Ishikawa (cell line): ENCODE results near the gene PSMC6.

Source experiments
- CEBPB ChIP-seq: IDR thresholded peaks from 2 replicates; pipeline ENCODE4 v1.6.1; 2012
- CREB1 ChIP-seq: IDR thresholded peaks from 2 replicates; pipeline ENCODE4 v1.6.1; 2012; ENCODE audit warnings: low read depth
- EGR1 ChIP-seq: IDR thresholded peaks from 2 replicates; pipeline ENCODE4 v1.6.1; 2012
- EP300 ChIP-seq: IDR thresholded peaks from 2 replicates; pipeline ENCODE4 v1.6.1; 2012; ENCODE audit warnings: borderline replicate concordance
- FOXM1 ChIP-seq: IDR thresholded peaks from 2 replicates; pipeline ENCODE4 v1.6.1; 2012; ENCODE audit warnings: low read depth, borderline replicate concordance
- MAX ChIP-seq: IDR thresholded peaks from 2 replicates; pipeline ENCODE4 v1.6.1; 2012
- NFIC ChIP-seq: IDR thresholded peaks from 2 replicates; pipeline ENCODE4 v1.6.1; 2012
- RAD21 ChIP-seq: IDR thresholded peaks from 2 replicates; pipeline ENCODE4 v1.6.1; 2012; ENCODE audit warnings: low read depth
- REST ChIP-seq: IDR thresholded peaks from 2 replicates; pipeline ENCODE4 v1.6.1; 2012; ENCODE audit warnings: low read depth, mild to moderate bottlenecking
- TAF1 ChIP-seq: IDR thresholded peaks from 2 replicates; pipeline ENCODE4 v1.6.1; 2012; ENCODE audit warnings: low read depth, mild to moderate bottlenecking
- TCF12 ChIP-seq: IDR thresholded peaks from 2 replicates; pipeline ENCODE4 v1.6.1; 2012; ENCODE audit warnings: low read depth
- TEAD4 ChIP-seq: IDR thresholded peaks from 2 replicates; pipeline ENCODE4 v1.6.1; 2012
- USF1 ChIP-seq: IDR thresholded peaks from 2 replicates; pipeline ENCODE4 v1.6.1; 2012
- YY1 ChIP-seq: IDR thresholded peaks from 2 replicates; pipeline ENCODE4 v1.6.1; 2012; ENCODE audit warnings: low read depth
- ZBTB7A ChIP-seq: IDR thresholded peaks from 2 replicates; pipeline ENCODE4 v1.6.1; 2012; ENCODE audit warnings: low read depth

Gene PSMC6

GRCh38 chr14:52769887-52770286 lies 62.9 kb downstream of the PSMC6 start:
- TF ChIP-seq YY1: no peak
- no peak for TF ChIP-seq RAD21
- no peak for TF ChIP-seq FOXM1
- TF ChIP-seq ZBTB7A: no peak
- no peak for TF ChIP-seq USF1
- no peak for TF ChIP-seq MAX
- TF ChIP-seq TCF12: no peak
- TF ChIP-seq TAF1: no peak
- no peak for TF ChIP-seq TEAD4
- no peak for TF ChIP-seq CEBPB
- no peak for TF ChIP-seq EP300
- no peak for TF ChIP-seq NFIC
- TF ChIP-seq REST: no peak

GRCh38 chr14:52776816-52777215 lies 69.8 kb downstream of the PSMC6 start:
- TF ChIP-seq EGR1 (no peak), TCF12 (no peak), YY1 (no peak), TAF1 (no peak), EP300 (no peak), CREB1 (no peak), CEBPB (no peak), RAD21 (no peak), NFIC (no peak), MAX (no peak), TEAD4 (no peak), USF1 (no peak), FOXM1 (no peak), ZBTB7A (no peak)
